OCI-LY3 (cell line): ENCODE results near the gene ISOC1.

Source experiments
- H2AFZ ChIP-seq: fragments of 200-600, 300-600 bp; shearing (Covaris generic); 2 replicates; pipeline ENCODE4 v1.6.0; 2014; ENCODE audit warnings: antibody characterized with exemption, low read depth, low read length
- H3K27ac ChIP-seq: fragments of 200-600, 300-600 bp; sonication (generic); 2 replicates; pipeline ENCODE4 v1.5.1; 2014; ENCODE audit warnings: mild to moderate bottlenecking, low read length, moderate library complexity, mixed read lengths
- H3K27me3 ChIP-seq: fragments of 200-600, 300-600 bp; sonication (generic); 2 replicates; pipeline ENCODE4 v1.6.1; 2014; ENCODE audit warnings: low read depth, low read length, mixed read lengths
- H3K36me3 ChIP-seq: fragments of 200-600, 300-600 bp; sonication (generic); replicated peaks from 2 replicates; pipeline ENCODE3; 2014; ENCODE audit warnings: low read depth, low read length, mixed read lengths
- H3K4me1 ChIP-seq: fragments of 300-600, 200-600 bp; sonication (generic); 2 replicates; pipeline ENCODE4 v1.6.1; 2014; ENCODE audit warnings: low read length, mixed read lengths
- H3K4me2 ChIP-seq: fragments of 200-600, 300-600 bp; sonication (generic); 2 replicates; pipeline ENCODE4 v1.6.1; 2014; ENCODE audit warnings: low read length, mixed read lengths
- H3K4me3 ChIP-seq: fragments of 300-600, 200-600 bp; sonication (generic); 2 replicates; pipeline ENCODE4 v1.5.1; 2014; ENCODE audit warnings: antibody characterized with exemption, mild to moderate bottlenecking, low read length, moderate library complexity
- H3K79me2 ChIP-seq: fragments of 300-600, 200-600 bp; shearing (Covaris generic); 2 replicates; pipeline ENCODE4 v1.6.1; 2014; ENCODE audit warnings: mild to moderate bottlenecking, low read length, mixed read lengths
- H3K9ac ChIP-seq: fragments of 300-600, 200-600 bp; shearing (Covaris generic); 2 replicates; pipeline ENCODE4 v1.6.0; 2014; ENCODE audit warnings: mild to moderate bottlenecking, low read length, moderate library complexity
- H3K9me3 ChIP-seq: fragments of 200-600, 300-600 bp; shearing (Covaris generic); 2 replicates; pipeline ENCODE4 v1.6.1; 2014; ENCODE audit warnings: low read length, mixed read lengths; ENCODE audit not compliant: insufficient read depth
- H4K20me1 ChIP-seq: fragments of 200-600, 300-600 bp; sonication (generic); 2 replicates; pipeline ENCODE4 v1.6.1; 2016; ENCODE audit warnings: low read length, mixed read lengths; ENCODE audit not compliant: insufficient read depth
- CTCF ChIP-seq: fragments of 200-600, 300-600 bp; sonication (generic); IDR thresholded peaks from 2 replicates; pipeline ENCODE4 v1.5.1; 2014; ENCODE audit warnings: antibody characterized with exemption, low read length, low read depth
- EZH2phosphoT487 ChIP-seq: fragments of 200-600 bp; shearing (Covaris generic); IDR thresholded peaks from 2 replicates; pipeline ENCODE4 v1.6.1; 2018; ENCODE audit warnings: antibody characterized with exemption, mixed run types, low read depth

ISOC1 gene

GRCh38 chr5:129078660-129079059 lies 15.9 kb upstream of the ISOC1 start:
- Histone ChIP-seq H3K4me1 (no peaks in the 10 kb centered on the region), H3K4me3 (no peak overlapping the region), H3K36me3 (no peaks in the 10 kb centered on the region), H2AFZ (no peak overlapping the region), H3K27ac (no peak overlapping the region), H3K27me3 (no peaks in the 10 kb centered on the region), H3K4me2 (no peak overlapping the region), H3K79me2 (no peaks in the 10 kb centered on the region), H3K9me3 (no peaks in the 10 kb centered on the region), H4K20me1 (no peaks in the 10 kb centered on the region), H3K9ac (no peak overlapping the region)
- TF ChIP-seq EZH2phosphoT487 (no peak), CTCF (no peak)

GRCh38 chr5:129079496-129079895 lies 15.1 kb upstream of the ISOC1 start:
- Histone ChIP-seq H3K4me3 (no peak overlapping the region), H3K9me3 (no peaks in the 10 kb centered on the region), H3K4me1 (no peaks in the 10 kb centered on the region), H3K79me2 (no peaks in the 10 kb centered on the region), H4K20me1 (no peaks in the 10 kb centered on the region), H3K27me3 (no peaks in the 10 kb centered on the region), H3K4me2 (no peak overlapping the region), H3K27ac (no peak overlapping the region), H3K9ac (no peak overlapping the region), H2AFZ (no peak overlapping the region), H3K36me3 (no peaks in the 10 kb centered on the region)
- TF ChIP-seq EZH2phosphoT487: no peak
- TF ChIP-seq CTCF: no peak

- Histone ChIP-seq H3K4me1 (no peaks in the 10 kb centered on the region), H3K27ac (no peak overlapping the region), H2AFZ (no peak overlapping the region), H3K9ac (no peak overlapping the region), H3K9me3 (no peaks in the 10 kb centered on the region), H3K27me3 (no peaks in the 10 kb centered on the region), H4K20me1 (no peaks in the 10 kb centered on the region), H3K79me2 (no peaks in the 10 kb centered on the region), H3K36me3 (no peaks in the 10 kb centered on the region), H3K4me3 (no peak overlapping the region), H3K4me2 (no peak overlapping the region)
- no peak for TF ChIP-seq CTCF
- TF ChIP-seq EZH2phosphoT487: no peak
These were observed 13.8 kb upstream of the ISOC1 start for GRCh38 chr5:129080766-129081165.

GRCh38 chr5:129082225-129083136 lies 12.1 kb upstream of the ISOC1 start:
- no peak for TF ChIP-seq EZH2phosphoT487
- TF ChIP-seq CTCF: no peak
- no peak overlapping the region for H3K4me3 ChIP-seq
- no peak overlapping the region for H3K4me2 ChIP-seq
- H3K27me3 ChIP-seq: no peaks in the 10 kb centered on the region
- no peak overlapping the region for H3K9ac ChIP-seq
- H3K79me2 ChIP-seq: no peaks in the 10 kb centered on the region
- H2AFZ ChIP-seq: no peak overlapping the region
- no peaks in the 10 kb centered on the region for H3K36me3 ChIP-seq
- H3K9me3 ChIP-seq: no peaks in the 10 kb centered on the region
- H3K27ac ChIP-seq: no peak overlapping the region
- no peaks in the 10 kb centered on the region for H4K20me1 ChIP-seq
- H3K4me1 ChIP-seq: no peaks in the 10 kb centered on the region
